Mononuclear cell (primary cell): Measurements from ENCODE around the gene ST6GAL2. TPM values are rescaled to one million over a fixed set of nuclear protein-coding genes. Genes with fewer than 3 reads are reported as not detected.

Experiments
- H3K27me3 ChIP-seq: 2 replicates; pipeline ENCODE4 v1.6.0; 2011; ENCODE audit warnings: low read length, control low read depth; ENCODE audit not compliant: insufficient read depth
- H3K4me1 ChIP-seq: 2 replicates; pipeline ENCODE4 v1.5.1; 2011; ENCODE audit warnings: mild to moderate bottlenecking, low read length, control low read depth; ENCODE audit not compliant: insufficient read depth
- H3K4me3 ChIP-seq: 2 replicates; pipeline ENCODE4 v1.5.1; 2011; ENCODE audit warnings: mild to moderate bottlenecking, low read length, moderate library complexity
- H3K9me3 ChIP-seq: 2 replicates; pipeline ENCODE4 v1.5.1; 2011; ENCODE audit warnings: low read depth, mild to moderate bottlenecking, control low read depth, low read length
- total RNA-seq: library from RNA; depleted of rRNA; stranded (reverse); fragments of >200 nt; gene quantifications from one replicate; pipeline ENCODE4 v1.2.3, GENCODE V29; 2012

ST6GAL2 gene
- total RNA-seq, 1 donor, result 0.21 TPM

- Histone ChIP-seq H3K27me3 (no peaks in the 10 kb centered on the region), H3K9me3 (no peaks in the 10 kb centered on the region), H3K4me3 (no peak overlapping the region), H3K4me1 (no peaks in the 10 kb centered on the region)
Measured at GRCh38 chr2:106759966-106760365, 126.0 kb downstream of the ST6GAL2 start.

GRCh38 chr2:106758901-106759497 is 127.0 kb downstream of the ST6GAL2 start:
- H3K9me3 ChIP-seq, result no peaks in the 10 kb centered on the region
- no peak overlapping the region for H3K4me3 ChIP-seq
- no peaks in the 10 kb centered on the region for H3K27me3 ChIP-seq
- H3K4me1 ChIP-seq, result no peaks in the 10 kb centered on the region
